ENCODE data around the gene RCAN2. TPM values are rescaled to one million over a fixed set of nuclear protein-coding genes. Genes with fewer than 3 reads are reported as not detected.
A peak's percentile ranks its signal among the peaks of the same experiment; 100 is the strongest.

The RCAN2 gene
- total RNA-seq, 6 donors from 2014 or later, result 4.8 to 14.6 (median 9.1) TPM

- 76 to 84% methylated on average over 2 of the region's 2 CpGs for WGBS, 2 donors
- no peaks in the 10 kb centered on the region for H3K27me3 ChIP-seq
- no peak overlapping the region for H3K27ac ChIP-seq
- ATAC-seq (ENCODE audit: low FRiP score in 2 of 2) (no peak), DNase-seq (no peak)
- no peaks in the 10 kb centered on the region for H3K36me3 ChIP-seq
- TF ChIP-seq POLR2AphosphoS5 (IDR thresholded peaks at IDR 0.05) (no peak), POLR2A (IDR thresholded peaks at IDR 0.05) (no peak)
- no peak overlapping the region for H3K4me3 ChIP-seq
- H3K4me1 ChIP-seq, result no peaks in the 10 kb centered on the region
- H3K9me3 ChIP-seq, result no peaks in the 10 kb centered on the region
Observed at GRCh38 chr6:46513533-46513932, 22.3 kb upstream of the RCAN2 start.

GRCh38 chr6:46511320-46511719 is 20.1 kb upstream of the RCAN2 start:
- peak overlapping the region in 2 of 4 donors; percentile 15 to 16 for H3K27ac ChIP-seq
- no peaks in the 10 kb centered on the region for H3K36me3 ChIP-seq
- DNase-seq, result no peak
- no peaks in the 10 kb centered on the region for H3K9me3 ChIP-seq
- H3K4me1 ChIP-seq, result peaks cover 0 to 4% (median 0%) of the 10 kb centered on the region in 4 donors
- no peak overlapping the region for H3K4me3 ChIP-seq
- TF ChIP-seq POLR2A (IDR thresholded peaks at IDR 0.05), result no peak
- ATAC-seq (ENCODE audit: low FRiP score in 2 of 2), result no peak
- 72 to 81% methylated on average over 7 of the region's 7 CpGs for WGBS, 2 donors
- no peaks in the 10 kb centered on the region for H3K27me3 ChIP-seq

DNA sequence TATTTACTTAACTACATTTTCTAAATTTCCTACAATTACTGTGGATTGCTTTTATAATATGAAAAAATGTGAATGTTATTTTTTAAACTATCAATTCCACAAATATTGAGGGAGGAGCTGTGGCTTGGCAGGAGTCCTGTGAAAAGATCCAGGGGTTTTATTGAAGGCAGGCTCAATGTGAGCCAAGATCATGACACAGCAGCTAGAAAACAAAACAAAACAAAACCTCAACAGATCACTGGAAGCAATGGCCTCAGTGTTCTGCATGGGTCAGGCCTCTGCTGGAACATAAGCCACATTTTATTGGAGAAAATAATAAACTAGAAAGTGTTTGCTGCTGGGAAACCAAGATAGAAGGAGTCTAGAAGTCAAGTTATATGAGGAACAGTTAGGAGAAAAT is 19.4 kb upstream of the RCAN2 start:
- no peaks in the 10 kb centered on the region for H3K36me3 ChIP-seq
- no peak for TF ChIP-seq CTCF (IDR thresholded peaks at IDR 0.05)
- TF ChIP-seq EP300 (IDR thresholded peaks at IDR 0.05), result no peak
- TF ChIP-seq POLR2AphosphoS5 (IDR thresholded peaks at IDR 0.05), result no peak
- TF ChIP-seq POLR2A (IDR thresholded peaks at IDR 0.05), result no peak
- H3K27ac ChIP-seq, result peak overlapping the region in 2 of 4 donors; percentile 16 to 27
- no peaks in the 10 kb centered on the region for H3K27me3 ChIP-seq
- DNase-seq (no peak), ATAC-seq (ENCODE audit: low FRiP score in 2 of 2) (peak in 1 of 2 donors; percentile 59)
- H3K4me1 ChIP-seq, result peaks cover 0 to 4% (median 0%) of the 10 kb centered on the region in 4 donors
- no peak overlapping the region for H3K4me3 ChIP-seq
- H3K9me3 ChIP-seq, result no peaks in the 10 kb centered on the region

- no peak for ATAC-seq (ENCODE audit: low FRiP score in 2 of 2)
- TF ChIP-seq EP300 (IDR thresholded peaks at IDR 0.05) (no peak), CTCF (IDR thresholded peaks at IDR 0.05) (no peak), POLR2AphosphoS5 (IDR thresholded peaks at IDR 0.05) (no peak), POLR2A (IDR thresholded peaks at IDR 0.05) (no peak)
- WGBS, 2 donors, result 74 to 87% methylated on average over 4 of the region's 4 CpGs
- H3K4me1 ChIP-seq, result peaks cover 0 to 4% (median 0%) of the 10 kb centered on the region in 4 donors
- H3K27ac ChIP-seq, result peak overlapping the region in 1 of 4 donors; percentile 27
- no peaks in the 10 kb centered on the region for H3K36me3 ChIP-seq
- H3K9me3 ChIP-seq, result no peaks in the 10 kb centered on the region
- no peak overlapping the region for H3K4me3 ChIP-seq
- H3K27me3 ChIP-seq, result no peaks in the 10 kb centered on the region
- no peak for DNase-seq
Observed at GRCh38 chr6:46509981-46510510, 18.8 kb upstream of the RCAN2 start.

DNA sequence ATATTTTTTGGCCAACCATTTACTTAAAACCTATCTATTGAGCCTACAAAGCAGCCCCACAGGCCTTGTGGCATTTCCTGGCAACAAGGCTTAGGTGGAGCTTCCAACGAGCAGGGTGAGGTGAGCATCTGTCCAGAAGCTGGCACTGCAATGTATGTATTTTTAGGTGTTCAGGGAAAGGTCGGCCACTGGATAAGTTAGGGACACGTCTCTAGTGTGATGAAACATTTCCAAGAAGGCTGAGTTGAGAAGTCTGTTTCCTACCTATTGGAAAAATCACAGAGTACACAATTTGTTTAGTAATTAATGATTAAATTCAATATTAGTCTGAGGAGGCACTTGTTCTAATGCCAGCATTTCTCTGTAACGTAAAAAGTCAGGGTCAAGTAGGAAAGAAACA is 17.8 kb upstream of the RCAN2 start:
- H3K27ac ChIP-seq, result no peak overlapping the region
- no peak for TF ChIP-seq CTCF (IDR thresholded peaks at IDR 0.05)
- TF ChIP-seq POLR2AphosphoS5 (IDR thresholded peaks at IDR 0.05), result no peak
- TF ChIP-seq POLR2A (IDR thresholded peaks at IDR 0.05), result no peak
- TF ChIP-seq EP300 (IDR thresholded peaks at IDR 0.05), result no peak
- no peaks in the 10 kb centered on the region for H3K9me3 ChIP-seq
- peaks cover 0 to 4% (median 0%) of the 10 kb centered on the region in 4 donors for H3K4me1 ChIP-seq
- ATAC-seq (ENCODE audit: low FRiP score in 2 of 2) (no peak), DNase-seq (peak in 1 of 2 donors; percentile 22)
- H3K4me3 ChIP-seq, result no peak overlapping the region
- H3K36me3 ChIP-seq, result no peaks in the 10 kb centered on the region
- 53 to 56% methylated on average over 4 of the region's 4 CpGs for WGBS, 2 donors
- H3K27me3 ChIP-seq, result no peaks in the 10 kb centered on the region

DNA sequence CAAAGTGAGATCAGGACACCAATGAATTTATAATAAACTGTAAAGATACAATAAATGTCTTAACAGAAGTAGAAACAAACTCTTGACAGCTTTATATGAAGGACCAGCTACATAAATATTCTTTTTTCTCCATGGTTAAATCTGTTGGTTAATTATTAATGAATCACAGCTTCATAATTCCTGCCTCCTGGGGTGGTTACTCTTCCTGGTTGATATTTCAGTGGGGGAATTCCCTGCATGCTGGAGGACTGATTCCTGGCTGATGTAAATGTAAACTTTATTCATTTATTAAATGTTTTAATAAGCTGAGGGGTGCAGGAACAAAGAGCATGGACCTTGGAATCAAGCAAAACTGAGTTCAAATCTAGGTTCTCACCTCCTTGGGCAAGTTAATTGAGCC is 16.2 kb upstream of the RCAN2 start:
- Histone ChIP-seq H3K4me3 (no peak overlapping the region), H3K36me3 (no peaks in the 10 kb centered on the region), H3K27me3 (no peaks in the 10 kb centered on the region), H3K9me3 (no peaks in the 10 kb centered on the region), H3K4me1 (peaks cover 0 to 4% (median 0%) of the 10 kb centered on the region in 4 donors), H3K27ac (no peak overlapping the region)
- no peak for ATAC-seq (ENCODE audit: low FRiP score in 2 of 2)
- TF ChIP-seq EP300 (IDR thresholded peaks at IDR 0.05) (no peak), POLR2A (IDR thresholded peaks at IDR 0.05) (no peak), POLR2AphosphoS5 (IDR thresholded peaks at IDR 0.05) (no peak), CTCF (IDR thresholded peaks at IDR 0.05) (no peak)
- no peak for DNase-seq

Data from upper lobe of left lung (tissue), 6 donors.